Measurements from ENCODE around the gene TMEM163. TPM values are rescaled to one million over a fixed set of nuclear protein-coding genes. Genes with fewer than 3 reads are reported as not detected.

The TMEM163 gene
- total and polyA plus RNA-seq, 12 donors = 0.16 to 1.7 (median 0.37) TPM

DNA sequence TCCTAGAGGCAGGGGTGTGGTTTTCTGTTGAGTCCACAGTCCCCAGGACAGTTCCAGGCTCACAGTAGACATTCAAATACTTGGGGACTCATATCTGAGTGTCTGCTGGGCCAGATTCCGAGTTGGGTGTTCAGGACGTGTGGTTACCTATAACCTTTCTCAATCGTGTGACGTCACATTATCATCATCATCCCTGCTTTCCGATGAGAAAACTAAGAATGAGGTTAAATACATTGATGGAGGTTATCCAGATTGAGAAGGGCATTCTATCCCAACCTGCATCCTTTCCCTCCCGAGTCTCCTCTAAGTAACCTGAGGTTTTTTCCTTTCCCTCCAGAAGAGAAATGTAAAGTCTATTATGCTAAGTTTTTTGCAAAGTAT lies 260.3 kb downstream of the TMEM163 start:
- ATAC-seq (no peak), DNase-seq (no peak)
- Histone ChIP-seq H3K27me3 (no peaks in the 10 kb centered on the region), H3K9me3 (no peaks in the 10 kb centered on the region), H3K4me3 (no peak overlapping the region), H3K27ac (no peak overlapping the region), H3K4me1 (peaks cover 0 to 9% (median 3%) of the 10 kb centered on the region in 9 donors), H3K36me3 (peaks cover 0 to 13% (median 0%) of the 10 kb centered on the region in 9 donors)
- 93% methylated on average over 6 of the region's 6 CpGs for WGBS, 2 donors
- TF ChIP-seq, protein P1, sequence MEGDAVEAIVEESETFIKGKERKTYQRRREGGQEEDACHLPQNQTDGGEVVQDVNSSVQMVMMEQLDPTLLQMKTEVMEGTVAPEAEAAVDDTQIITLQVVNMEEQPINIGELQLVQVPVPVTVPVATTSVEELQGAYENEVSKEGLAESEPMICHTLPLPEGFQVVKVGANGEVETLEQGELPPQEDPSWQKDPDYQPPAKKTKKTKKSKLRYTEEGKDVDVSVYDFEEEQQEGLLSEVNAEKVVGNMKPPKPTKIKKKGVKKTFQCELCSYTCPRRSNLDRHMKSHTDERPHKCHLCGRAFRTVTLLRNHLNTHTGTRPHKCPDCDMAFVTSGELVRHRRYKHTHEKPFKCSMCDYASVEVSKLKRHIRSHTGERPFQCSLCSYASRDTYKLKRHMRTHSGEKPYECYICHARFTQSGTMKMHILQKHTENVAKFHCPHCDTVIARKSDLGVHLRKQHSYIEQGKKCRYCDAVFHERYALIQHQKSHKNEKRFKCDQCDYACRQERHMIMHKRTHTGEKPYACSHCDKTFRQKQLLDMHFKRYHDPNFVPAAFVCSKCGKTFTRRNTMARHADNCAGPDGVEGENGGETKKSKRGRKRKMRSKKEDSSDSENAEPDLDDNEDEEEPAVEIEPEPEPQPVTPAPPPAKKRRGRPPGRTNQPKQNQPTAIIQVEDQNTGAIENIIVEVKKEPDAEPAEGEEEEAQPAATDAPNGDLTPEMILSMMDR (IDR thresholded peaks at IDR 0.05) = no peak
- intact Hi-C loops (cut with DNase I) = loop anchor here in 3 of 10 donors (10.0 kb wide), 1 partner anchor 574 kb away; no protein-coding TSS in a partner anchor

DNA sequence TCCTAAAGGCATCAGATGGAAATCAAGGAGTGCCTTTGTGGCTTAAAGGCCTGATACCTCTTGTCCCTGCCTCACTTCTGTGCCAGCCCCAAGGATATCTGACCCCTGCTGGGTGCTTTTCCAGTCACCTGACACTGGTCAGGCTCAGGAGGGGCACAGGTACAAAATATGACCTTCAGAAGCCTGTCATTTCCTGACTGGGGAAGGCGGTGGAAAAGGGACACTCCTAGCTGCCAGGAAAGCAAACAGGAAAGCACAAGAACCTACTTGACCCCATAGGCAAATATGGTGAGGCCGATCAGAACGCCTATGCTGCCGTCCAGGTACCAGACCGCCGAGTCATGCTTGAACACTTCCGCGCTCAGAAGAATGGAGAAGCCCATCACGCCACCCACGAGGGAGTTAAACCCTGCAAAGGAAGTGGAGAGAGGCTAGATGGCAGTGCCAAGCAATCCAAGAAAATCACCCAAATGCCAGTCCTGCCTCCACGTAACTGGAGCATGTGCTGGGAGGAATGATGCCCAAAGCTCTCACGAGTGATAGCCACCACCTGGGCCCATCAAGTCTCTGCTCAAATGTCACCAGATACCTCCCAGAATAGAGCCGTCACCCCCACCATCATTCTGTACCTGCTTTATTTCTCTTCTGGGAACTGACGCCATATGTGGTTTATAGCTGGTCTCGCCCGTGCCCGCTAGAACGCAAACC lies 260.9 kb downstream of the TMEM163 start:
- peaks cover 0 to 9% (median 3%) of the 10 kb centered on the region in 9 donors for H3K4me1 ChIP-seq
- TF ChIP-seq, protein P1 (IDR thresholded peaks at IDR 0.05) = no peak

GRCh38 chr2:134457353-134457752 lies 261.4 kb downstream of the TMEM163 start:
- intact Hi-C loops (cut with DNase I) = loop anchor here in 3 of 10 donors (10.0 kb wide), 1 partner anchor 573 kb away; no protein-coding TSS in a partner anchor
- DNase-seq = no peak
- peaks cover 0 to 9% (median 3%) of the 10 kb centered on the region in 9 donors for H3K4me1 ChIP-seq
- H3K9me3 ChIP-seq = no peaks in the 10 kb centered on the region
- no peak overlapping the region for H3K27ac ChIP-seq
- WGBS, 2 donors = 93 to 95% methylated on average over 7 of the region's 7 CpGs
- TF ChIP-seq, protein P1 (IDR thresholded peaks at IDR 0.05) = no peak
- no peak overlapping the region for H3K4me3 ChIP-seq
- ATAC-seq = no peak
- H3K36me3 ChIP-seq = peaks cover 0 to 18% (median 0%) of the 10 kb centered on the region in 9 donors
- H3K27me3 ChIP-seq = no peaks in the 10 kb centered on the region

More for the DNA sequence above, 260.9 kb downstream of the TMEM163 start:
- Histone ChIP-seq H3K4me3 (no peak overlapping the region), H3K27ac (no peak overlapping the region), H3K9me3 (no peaks in the 10 kb centered on the region), H3K27me3 (no peaks in the 10 kb centered on the region), H3K36me3 (peaks cover 0 to 14% (median 0%) of the 10 kb centered on the region in 9 donors)
- intact Hi-C loops (cut with DNase I) = loop anchor here in 3 of 10 donors (10.0 kb wide), 1 partner anchor 573 kb away; no protein-coding TSS in a partner anchor
- WGBS, 2 donors = 86 to 89% methylated on average over 18 of the region's 18 CpGs
- no peak for ATAC-seq
- DNase-seq = no peak

- Histone ChIP-seq H3K9me3 (no peaks in the 10 kb centered on the region), H3K36me3 (peaks cover 0 to 24% (median 0%) of the 10 kb centered on the region in 9 donors), H3K4me3 (no peak overlapping the region), H3K4me1 (peaks cover 0 to 16% (median 0%) of the 10 kb centered on the region in 9 donors), H3K27ac (no peak overlapping the region), H3K27me3 (no peaks in the 10 kb centered on the region)
- intact Hi-C loops (cut with DNase I) = loop anchor here in 3 of 10 donors (10.0 kb wide), 1 partner anchor 571 kb away; no protein-coding TSS in a partner anchor
- no peak for ATAC-seq
- TF ChIP-seq, protein P1 (IDR thresholded peaks at IDR 0.05) = no peak
- 96% methylated on average over 10 of the region's 10 CpGs for WGBS, 2 donors
- no peak for DNase-seq
These were observed 263.4 kb downstream of the TMEM163 start for GRCh38 chr2:134455426-134455825.

Data from heart right ventricle (tissue), 16 donors.